Measurements from ENCODE around the gene PRAMEF1.

DNA sequence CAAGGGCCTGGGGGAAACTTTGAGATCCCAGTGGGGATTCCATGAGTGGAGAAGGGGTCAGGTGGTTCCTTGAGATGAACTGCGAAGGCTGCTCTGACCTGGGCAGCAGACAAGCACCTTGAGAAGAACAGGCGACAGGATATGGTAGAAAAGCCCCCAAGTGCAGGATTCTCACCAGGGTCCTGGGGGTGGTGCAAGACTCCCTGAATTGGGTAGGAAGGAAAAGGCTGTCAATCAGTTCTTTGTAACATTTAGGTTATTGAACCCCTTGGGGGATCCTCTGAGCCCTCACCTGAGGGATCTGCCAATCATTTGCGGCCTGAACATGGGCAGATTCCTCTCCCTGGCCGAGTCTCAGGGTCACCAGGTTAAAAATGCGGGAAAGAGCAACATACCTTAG is 20.0 kb upstream of the PRAMEF1 start:
- TF ChIP-seq EZH2 (IDR thresholded peaks at IDR 0.05; ENCODE audit: borderline replicate concordance, insufficient read depth, low read length, poor library complexity, severe bottlenecking) (no peak), POLR2AphosphoS5 (IDR thresholded peaks at IDR 0.05) (no peak), REST (IDR thresholded peaks at IDR 0.05; ENCODE audit: borderline replicate concordance) (no peak), RAD21 (conservative IDR thresholded peaks at IDR 0.05) (no peak), EP300 (conservative IDR thresholded peaks at IDR 0.05; ENCODE audit: poor library complexity, severe bottlenecking) (no peak), SMC3 (conservative IDR thresholded peaks at IDR 0.05; ENCODE audit: poor library complexity) (no peak), MXI1 (conservative IDR thresholded peaks at IDR 0.05; ENCODE audit: poor library complexity, severe bottlenecking) (no peak), TAF1 (IDR thresholded peaks at IDR 0.05; ENCODE audit: low read depth) (no peak)
- TF ChIP-seq, protein P1, sequence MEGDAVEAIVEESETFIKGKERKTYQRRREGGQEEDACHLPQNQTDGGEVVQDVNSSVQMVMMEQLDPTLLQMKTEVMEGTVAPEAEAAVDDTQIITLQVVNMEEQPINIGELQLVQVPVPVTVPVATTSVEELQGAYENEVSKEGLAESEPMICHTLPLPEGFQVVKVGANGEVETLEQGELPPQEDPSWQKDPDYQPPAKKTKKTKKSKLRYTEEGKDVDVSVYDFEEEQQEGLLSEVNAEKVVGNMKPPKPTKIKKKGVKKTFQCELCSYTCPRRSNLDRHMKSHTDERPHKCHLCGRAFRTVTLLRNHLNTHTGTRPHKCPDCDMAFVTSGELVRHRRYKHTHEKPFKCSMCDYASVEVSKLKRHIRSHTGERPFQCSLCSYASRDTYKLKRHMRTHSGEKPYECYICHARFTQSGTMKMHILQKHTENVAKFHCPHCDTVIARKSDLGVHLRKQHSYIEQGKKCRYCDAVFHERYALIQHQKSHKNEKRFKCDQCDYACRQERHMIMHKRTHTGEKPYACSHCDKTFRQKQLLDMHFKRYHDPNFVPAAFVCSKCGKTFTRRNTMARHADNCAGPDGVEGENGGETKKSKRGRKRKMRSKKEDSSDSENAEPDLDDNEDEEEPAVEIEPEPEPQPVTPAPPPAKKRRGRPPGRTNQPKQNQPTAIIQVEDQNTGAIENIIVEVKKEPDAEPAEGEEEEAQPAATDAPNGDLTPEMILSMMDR (IDR thresholded peaks at IDR 0.05; ENCODE audit: poor library complexity, severe bottlenecking) = no peak

All from neural cell (in vitro differentiated cells).